ENCODE measurements around the gene CYB561A3.

CYB561A3 gene

GRCh38 chr11:61375761-61376108, 14.1 kb upstream of the CYB561A3 start:
- H3K4me3 ChIP-seq (ENCODE audit: low read depth in 1 of 2, low read length in 1 of 2) = no peak overlapping the region
- no peak overlapping the region for H3K27ac ChIP-seq
- TF ChIP-seq, protein P1, sequence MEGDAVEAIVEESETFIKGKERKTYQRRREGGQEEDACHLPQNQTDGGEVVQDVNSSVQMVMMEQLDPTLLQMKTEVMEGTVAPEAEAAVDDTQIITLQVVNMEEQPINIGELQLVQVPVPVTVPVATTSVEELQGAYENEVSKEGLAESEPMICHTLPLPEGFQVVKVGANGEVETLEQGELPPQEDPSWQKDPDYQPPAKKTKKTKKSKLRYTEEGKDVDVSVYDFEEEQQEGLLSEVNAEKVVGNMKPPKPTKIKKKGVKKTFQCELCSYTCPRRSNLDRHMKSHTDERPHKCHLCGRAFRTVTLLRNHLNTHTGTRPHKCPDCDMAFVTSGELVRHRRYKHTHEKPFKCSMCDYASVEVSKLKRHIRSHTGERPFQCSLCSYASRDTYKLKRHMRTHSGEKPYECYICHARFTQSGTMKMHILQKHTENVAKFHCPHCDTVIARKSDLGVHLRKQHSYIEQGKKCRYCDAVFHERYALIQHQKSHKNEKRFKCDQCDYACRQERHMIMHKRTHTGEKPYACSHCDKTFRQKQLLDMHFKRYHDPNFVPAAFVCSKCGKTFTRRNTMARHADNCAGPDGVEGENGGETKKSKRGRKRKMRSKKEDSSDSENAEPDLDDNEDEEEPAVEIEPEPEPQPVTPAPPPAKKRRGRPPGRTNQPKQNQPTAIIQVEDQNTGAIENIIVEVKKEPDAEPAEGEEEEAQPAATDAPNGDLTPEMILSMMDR (IDR thresholded peaks at IDR 0.05) = no peak
- H3K27me3 ChIP-seq = no peaks in the 10 kb centered on the region
- peaks cover 10% of the 10 kb centered on the region in 2 experiments for H3K4me1 ChIP-seq (ENCODE audit: control insufficient read depth in 1 of 2, insufficient read depth in 1 of 2, low read depth in 1 of 2, low read length in 1 of 2)
- H3K9me3 ChIP-seq = no peaks in the 10 kb centered on the region
- no peaks in the 10 kb centered on the region for H3K36me3 ChIP-seq

GRCh38 chr11:61372659-61373420, 11.2 kb upstream of the CYB561A3 start:
- H3K36me3 ChIP-seq = peaks cover 27% of the 10 kb centered on the region
- no peaks in the 10 kb centered on the region for H3K4me1 ChIP-seq (ENCODE audit: control insufficient read depth in 1 of 2, insufficient read depth in 1 of 2, low read depth in 1 of 2, low read length in 1 of 2)
- no peak overlapping the region for H3K4me3 ChIP-seq (ENCODE audit: low read depth in 1 of 2, low read length in 1 of 2)
- no peaks in the 10 kb centered on the region for H3K9me3 ChIP-seq
- TF ChIP-seq, protein P1 (IDR thresholded peaks at IDR 0.05) = no peak
- no peaks in the 10 kb centered on the region for H3K27me3 ChIP-seq
- no peak overlapping the region for H3K27ac ChIP-seq

DNA sequence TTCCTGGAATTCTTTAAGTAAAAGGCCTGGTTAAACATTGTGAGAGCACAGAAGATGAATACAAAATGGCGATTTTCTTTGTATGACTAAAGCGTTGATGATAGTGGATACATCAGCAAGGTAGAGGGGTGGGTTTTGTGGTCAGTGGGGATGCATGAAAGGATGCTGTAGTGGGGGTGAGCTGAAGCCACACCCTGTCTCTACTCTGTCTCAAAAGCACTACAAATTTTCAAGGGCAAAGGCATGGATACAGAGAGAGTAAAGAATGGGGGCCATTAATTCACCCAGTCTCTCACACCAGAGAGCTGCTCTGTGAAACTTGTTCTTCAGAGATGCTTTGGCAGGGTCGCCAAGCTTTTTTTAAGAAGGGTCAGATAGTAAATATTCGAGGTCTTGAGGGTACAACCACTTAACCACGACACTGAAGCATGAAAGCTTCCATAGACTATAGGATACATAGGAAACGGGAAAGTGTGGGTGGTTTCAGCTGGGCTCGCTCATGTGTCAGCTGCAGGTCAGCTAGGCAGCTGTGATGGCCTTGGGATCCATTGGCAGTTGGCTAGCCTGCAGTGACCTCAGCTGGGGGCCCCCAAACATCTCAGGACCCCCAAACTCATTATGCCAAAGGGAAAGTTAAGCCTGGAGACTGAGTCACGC, 8.8 kb upstream of the CYB561A3 start:
- no peaks in the 10 kb centered on the region for H3K4me1 ChIP-seq (ENCODE audit: control insufficient read depth in 1 of 2, insufficient read depth in 1 of 2, low read depth in 1 of 2, low read length in 1 of 2)
- TF ChIP-seq, protein P1 (IDR thresholded peaks at IDR 0.05) = no peak
- H3K27me3 ChIP-seq = no peaks in the 10 kb centered on the region
- no peaks in the 10 kb centered on the region for H3K9me3 ChIP-seq
- H3K27ac ChIP-seq = no peak overlapping the region
- H3K4me3 ChIP-seq (ENCODE audit: low read depth in 1 of 2, low read length in 1 of 2) = no peak overlapping the region
- H3K36me3 ChIP-seq = peaks cover 47% of the 10 kb centered on the region

- no peak overlapping the region for H3K27ac ChIP-seq
- TF ChIP-seq, protein P1 (IDR thresholded peaks at IDR 0.05) = no peak
- no peak overlapping the region for H3K4me3 ChIP-seq (ENCODE audit: low read depth in 1 of 2, low read length in 1 of 2)
- no peaks in the 10 kb centered on the region for H3K4me1 ChIP-seq (ENCODE audit: control insufficient read depth in 1 of 2, insufficient read depth in 1 of 2, low read depth in 1 of 2, low read length in 1 of 2)
- H3K9me3 ChIP-seq = no peaks in the 10 kb centered on the region
- peaks cover 52% of the 10 kb centered on the region for H3K36me3 ChIP-seq
- no peaks in the 10 kb centered on the region for H3K27me3 ChIP-seq
Observed at GRCh38 chr11:61369372-61370348, 8.0 kb upstream of the CYB561A3 start.

- H3K4me3 ChIP-seq (ENCODE audit: low read depth in 1 of 2, low read length in 1 of 2) = no peak overlapping the region
- TF ChIP-seq, protein P1 (IDR thresholded peaks at IDR 0.05) = no peak
- no peak overlapping the region for H3K27ac ChIP-seq
- H3K27me3 ChIP-seq = no peaks in the 10 kb centered on the region
- no peaks in the 10 kb centered on the region for H3K9me3 ChIP-seq
- H3K4me1 ChIP-seq (ENCODE audit: control insufficient read depth in 1 of 2, insufficient read depth in 1 of 2, low read depth in 1 of 2, low read length in 1 of 2) = peaks cover 0 to 2% of the 10 kb centered on the region in 2 experiments
- H3K36me3 ChIP-seq = peaks cover 57% of the 10 kb centered on the region
Observed at GRCh38 chr11:61368646-61369045, 7.0 kb upstream of the CYB561A3 start.

Data from neutrophil (primary cell).